Esophagus muscularis mucosa (tissue), 4 donors: ENCODE data around the gene ZFPM1. TPM values are rescaled to one million over a fixed set of nuclear protein-coding genes. Genes with fewer than 3 reads are reported as not detected.

Source experiments
- DNase-seq: peaks from one replicate; pipeline ENCODE4 v3.0.0-alpha.2; 2017; ENCODE audit errors: extremely low spot score
- H3K27ac ChIP-seq, 4 donors: fragments of 200-600 bp; sonication (generic); replicated peaks in 1 of 4; 1 replicate in 3 of 4; 2 replicates in 1 of 4; pipeline ENCODE4 v1.5.1; 2016 to 2019; ENCODE audit warnings: mild to moderate bottlenecking in 1 of 4
- H3K27me3 ChIP-seq, 4 donors: fragments of 200-600 bp; sonication (generic); one replicate each; pipeline versions ENCODE4 v1.5.1 to v1.6.0; 2016 to 2019
- H3K36me3 ChIP-seq, 4 donors: fragments of 200-600 bp; sonication (generic); one replicate each; pipeline ENCODE4 v1.5.1; 2016 to 2019
- H3K4me1 ChIP-seq, 4 donors: fragments of 200-600 bp; sonication (generic); one replicate each; pipeline ENCODE4 v1.5.1; 2016 to 2019
- H3K4me3 ChIP-seq, 4 donors: fragments of 200-600 bp; sonication (generic); 1 replicate in 2 of 4; 2 replicates in 2 of 4; pipeline ENCODE4 v1.5.1; 2016 to 2019; ENCODE audit warnings: mild to moderate bottlenecking in 4 of 4, moderate library complexity in 1 of 4
- H3K9me3 ChIP-seq, 4 donors: fragments of 200-600 bp; sonication (generic); 1 replicate in 3 of 4; 2 replicates in 1 of 4; pipeline ENCODE4 v1.5.1; 2016 to 2019
- EP300 ChIP-seq: sonication (generic); formaldehyde crosslinking; IDR thresholded peaks from one replicate; pipeline ENCODE4 v1.6.1; 2017; ENCODE audit warnings: antibody characterized with exemption
- POLR2A ChIP-seq: fragments of 450-650 bp; IDR thresholded peaks from one replicate; pipeline ENCODE4 v1.6.1; 2017; ENCODE audit warnings: antibody characterized with exemption, moderate library complexity, mild to moderate bottlenecking, low read depth
- POLR2AphosphoS5 ChIP-seq, 2 donors: sonication (generic); formaldehyde crosslinking; IDR thresholded peaks; one replicate each; pipeline ENCODE4 v1.6.1; 2017; ENCODE audit warnings: antibody characterized with exemption in 2 of 2
- WGBS: methylation state at CpG from one replicate; pipeline ENCODE4 v1.1.5; 2018; 5-methylcytosine and 5-hydroxymethylcytosine counted together
- intact Hi-C: fragments of 100-400 bp; cut with DNase I; formaldehyde crosslinking; loops from one replicate; pipeline ENCODE4 v1.15.1; 2023
- total RNA-seq, 4 donors: library from RNA; depleted of rRNA; stranded (reverse); fragments of >200 nt; gene quantifications; one replicate each; pipeline versions ENCODE4 v1.1.0 to v1.2.1, GENCODE V29; 2016
- TF ChIP-seq, protein P1 (sequence below), 3 experiments: fragments of 200-600 bp in 2 of 3; fragments of 450-650 bp in 1 of 3; sonication (generic) in 2 of 3; IDR thresholded peaks; one replicate each; pipeline ENCODE4 v1.5.1; 2017 to 2019; ENCODE audit warnings: antibody characterized with exemption in 3 of 3, mild to moderate bottlenecking in 2 of 3, moderate library complexity in 1 of 3

The ZFPM1 gene
- total RNA-seq, 4 donors from 2014 or later, result 0.42 to 1.4 (median 1.0) TPM

DNA sequence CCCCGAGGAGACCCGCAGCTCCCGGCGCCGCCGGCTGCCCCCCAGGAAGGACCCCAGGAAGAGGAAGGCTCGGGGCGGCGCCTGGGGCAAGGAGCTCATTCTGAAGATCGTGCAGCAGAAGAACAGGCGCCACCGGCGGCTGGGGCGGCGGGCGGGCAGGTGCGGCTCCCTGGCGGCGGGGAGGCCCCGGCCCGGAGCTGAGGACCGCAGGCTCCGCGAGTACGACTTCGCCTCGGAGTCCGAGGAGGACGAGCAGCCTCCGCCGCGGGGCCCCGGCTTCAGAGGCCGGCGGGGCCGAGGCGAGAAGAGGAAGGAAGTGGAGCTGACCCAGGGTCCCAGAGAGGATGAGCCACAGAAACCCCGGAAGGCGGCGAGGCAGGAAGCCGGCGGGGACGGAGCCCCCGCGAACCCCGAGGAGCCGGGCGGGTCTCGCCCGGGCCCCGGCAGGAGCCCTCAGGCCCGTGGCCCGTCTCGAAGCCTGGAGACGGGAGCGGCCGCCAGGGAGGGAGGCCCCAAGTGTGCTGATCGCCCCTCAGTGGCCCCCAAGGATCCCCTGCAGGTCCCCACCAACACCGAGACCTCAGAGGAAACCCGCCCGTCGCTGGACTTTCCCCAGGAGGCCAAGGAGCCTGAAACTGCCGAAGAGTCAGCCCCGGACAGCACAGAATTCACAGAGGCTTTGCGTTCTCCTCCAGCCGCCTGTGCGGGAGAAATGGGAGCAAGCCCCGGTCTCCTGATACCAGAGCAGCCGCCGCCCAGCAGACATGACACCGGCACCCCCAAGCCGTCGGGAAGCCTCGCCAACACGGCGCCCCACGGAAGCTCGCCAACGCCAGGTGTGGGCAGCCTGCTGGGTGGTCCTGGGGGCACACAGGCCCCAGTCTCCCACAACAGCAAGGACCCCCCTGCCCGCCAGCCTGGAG is 22.3 kb upstream of the ZFPM1 start:
- Histone ChIP-seq H3K27me3 (peaks cover 0 to 73% (median 6%) of the 10 kb centered on the region in 4 donors), H3K4me1 (peaks cover 17 to 27% (median 23%) of the 10 kb centered on the region in 4 donors), H3K27ac (peak overlapping the region; percentile 32 to 44 (median 38)), H3K4me3 (peak overlapping the region; percentile 45 to 62 (median 54)), H3K9me3 (no peaks in the 10 kb centered on the region), H3K36me3 (no peaks in the 10 kb centered on the region)
- no peak for DNase-seq
- intact Hi-C loops, result loop anchor here (10.0 kb wide), 1 partner anchor 446 kb away; no protein-coding TSS in a partner anchor
- TF ChIP-seq POLR2A, result no peak
- TF ChIP-seq EP300, result no peak
- TF ChIP-seq, protein P1, sequence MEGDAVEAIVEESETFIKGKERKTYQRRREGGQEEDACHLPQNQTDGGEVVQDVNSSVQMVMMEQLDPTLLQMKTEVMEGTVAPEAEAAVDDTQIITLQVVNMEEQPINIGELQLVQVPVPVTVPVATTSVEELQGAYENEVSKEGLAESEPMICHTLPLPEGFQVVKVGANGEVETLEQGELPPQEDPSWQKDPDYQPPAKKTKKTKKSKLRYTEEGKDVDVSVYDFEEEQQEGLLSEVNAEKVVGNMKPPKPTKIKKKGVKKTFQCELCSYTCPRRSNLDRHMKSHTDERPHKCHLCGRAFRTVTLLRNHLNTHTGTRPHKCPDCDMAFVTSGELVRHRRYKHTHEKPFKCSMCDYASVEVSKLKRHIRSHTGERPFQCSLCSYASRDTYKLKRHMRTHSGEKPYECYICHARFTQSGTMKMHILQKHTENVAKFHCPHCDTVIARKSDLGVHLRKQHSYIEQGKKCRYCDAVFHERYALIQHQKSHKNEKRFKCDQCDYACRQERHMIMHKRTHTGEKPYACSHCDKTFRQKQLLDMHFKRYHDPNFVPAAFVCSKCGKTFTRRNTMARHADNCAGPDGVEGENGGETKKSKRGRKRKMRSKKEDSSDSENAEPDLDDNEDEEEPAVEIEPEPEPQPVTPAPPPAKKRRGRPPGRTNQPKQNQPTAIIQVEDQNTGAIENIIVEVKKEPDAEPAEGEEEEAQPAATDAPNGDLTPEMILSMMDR (IDR thresholded peaks at IDR 0.05), result no peak
- TF ChIP-seq POLR2AphosphoS5 (IDR thresholded peaks at IDR 0.05), result no peak
- 42% methylated on average over 22 of the region's 80 CpGs for WGBS

DNA sequence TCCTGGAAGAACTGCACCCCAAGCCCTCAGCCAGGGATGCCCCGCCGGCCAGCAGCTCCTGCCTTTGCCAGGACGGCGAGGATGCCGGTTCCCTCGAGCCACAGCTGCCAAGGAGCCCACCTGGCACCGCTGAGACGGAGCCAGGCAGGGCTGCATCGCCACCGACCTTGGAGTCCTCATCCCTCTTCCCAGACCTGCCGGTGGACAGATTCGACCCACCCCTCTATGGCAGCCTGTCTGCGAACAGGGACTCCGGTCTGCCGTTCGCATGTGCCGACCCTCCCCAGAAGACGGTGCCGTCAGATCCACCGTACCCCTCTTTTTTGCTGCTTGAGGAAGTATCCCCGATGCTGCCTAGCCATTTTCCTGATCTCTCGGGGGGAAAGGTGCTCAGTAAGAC is 21.4 kb upstream of the ZFPM1 start:
- intact Hi-C loops, result loop anchor here (10.0 kb wide), 1 partner anchor 447 kb away; no protein-coding TSS in a partner anchor
- no peak overlapping the region for H3K4me3 ChIP-seq
- no peak for TF ChIP-seq EP300
- no peak for TF ChIP-seq POLR2A
- TF ChIP-seq, protein P1 (IDR thresholded peaks at IDR 0.05), result no peak
- no peak for TF ChIP-seq POLR2AphosphoS5 (IDR thresholded peaks at IDR 0.05)
- no peak overlapping the region for H3K27ac ChIP-seq
- peaks cover 17 to 27% (median 23%) of the 10 kb centered on the region in 4 donors for H3K4me1 ChIP-seq
- H3K9me3 ChIP-seq, result no peaks in the 10 kb centered on the region
- 89% methylated on average over 18 of the region's 22 CpGs for WGBS
- no peaks in the 10 kb centered on the region for H3K36me3 ChIP-seq
- no peak for DNase-seq
- peaks cover 0 to 76% (median 6%) of the 10 kb centered on the region in 4 donors for H3K27me3 ChIP-seq

DNA sequence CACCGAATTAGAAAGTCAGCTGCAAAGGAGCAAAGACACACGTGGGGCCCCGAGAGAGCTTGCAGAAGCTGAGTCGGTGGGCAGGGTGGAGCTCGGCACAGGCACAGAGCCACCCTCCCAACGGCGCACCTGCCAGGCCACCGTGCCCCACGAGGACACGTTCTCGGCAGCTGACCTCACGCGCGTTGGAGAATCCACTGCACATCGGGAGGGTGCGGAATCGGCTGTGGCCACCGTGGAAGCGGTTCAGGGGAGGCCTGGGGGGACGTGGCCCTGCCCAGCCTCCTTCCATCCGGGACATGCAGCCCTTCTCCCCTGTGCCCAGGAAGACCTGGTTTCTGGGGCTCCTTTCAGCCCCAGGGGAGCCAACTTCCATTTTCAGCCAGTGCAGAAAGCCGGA is 20.9 kb upstream of the ZFPM1 start:
- Histone ChIP-seq H3K4me1 (peaks cover 17 to 28% (median 25%) of the 10 kb centered on the region in 4 donors), H3K27me3 (peaks cover 0 to 81% (median 6%) of the 10 kb centered on the region in 4 donors), H3K9me3 (no peaks in the 10 kb centered on the region), H3K27ac (no peak overlapping the region), H3K36me3 (no peaks in the 10 kb centered on the region), H3K4me3 (no peak overlapping the region)
- no peak for DNase-seq
- 93% methylated on average over 22 of the region's 22 CpGs for WGBS
- intact Hi-C loops, result loop anchor here (10.0 kb wide), 1 partner anchor 447 kb away; no protein-coding TSS in a partner anchor
- TF ChIP-seq, protein P1 (IDR thresholded peaks at IDR 0.05), result no peak
- TF ChIP-seq EP300 (no peak), POLR2A (no peak), POLR2AphosphoS5 (IDR thresholded peaks at IDR 0.05) (no peak)

DNA sequence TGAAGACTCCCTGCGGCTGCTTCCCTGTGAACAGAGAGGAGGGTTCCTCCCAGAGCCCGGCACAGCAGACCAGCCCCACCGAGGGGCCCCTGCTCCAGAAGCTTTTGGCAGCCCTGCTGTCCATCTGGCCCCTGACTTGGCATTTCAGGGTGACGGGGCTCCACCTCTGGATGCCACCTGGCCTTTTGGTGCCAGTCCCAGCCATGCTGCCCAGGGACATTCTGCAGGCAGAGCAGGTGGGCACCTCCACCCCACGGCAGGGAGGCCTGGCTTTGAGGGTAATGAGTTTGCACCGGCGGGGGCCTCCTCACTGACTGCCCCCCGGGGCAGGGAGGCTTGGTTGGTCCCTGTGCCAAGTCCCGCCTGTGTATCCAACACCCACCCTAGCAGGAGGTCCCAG is 20.3 kb upstream of the ZFPM1 start:
- 100% methylated on average over 1 of the region's 9 CpGs for WGBS
- Histone ChIP-seq H3K27me3 (peaks cover 0 to 86% (median 6%) of the 10 kb centered on the region in 4 donors), H3K27ac (no peak overlapping the region), H3K4me1 (peaks cover 20 to 33% (median 30%) of the 10 kb centered on the region in 4 donors), H3K9me3 (no peaks in the 10 kb centered on the region), H3K36me3 (no peaks in the 10 kb centered on the region), H3K4me3 (no peak overlapping the region)
- no peak for TF ChIP-seq EP300
- TF ChIP-seq POLR2AphosphoS5 (IDR thresholded peaks at IDR 0.05), result no peak
- TF ChIP-seq, protein P1 (IDR thresholded peaks at IDR 0.05), result no peak
- intact Hi-C loops, result loop anchor here (10.0 kb wide), 1 partner anchor 448 kb away; no protein-coding TSS in a partner anchor
- DNase-seq, result no peak
